Stomach (tissue), 4 donors: ENCODE measurements around the gene ALS2CL.

Experiments
- CTCF ChIP-seq, 7 experiments: fragments of 450-650 bp in 4 of 7; fragments of 200-600 bp in 3 of 7; sonication (generic) in 3 of 7; IDR thresholded peaks; one replicate each; pipeline ENCODE4 v1.5.1; 2016 to 2019; ENCODE audit warnings: antibody characterized with exemption in 7 of 7, control low read depth in 2 of 7, mild to moderate bottlenecking in 1 of 7
- POLR2A ChIP-seq, 4 donors: fragments of 450-650 bp; IDR thresholded peaks; one replicate each; pipeline ENCODE4 v1.6.1; 2016; ENCODE audit warnings: antibody characterized with exemption in 4 of 4, control low read depth in 2 of 4, mild to moderate bottlenecking in 1 of 4, moderate library complexity in 1 of 4

- TF ChIP-seq POLR2A (IDR thresholded peaks at IDR 0.05) (no peak), CTCF (IDR thresholded peaks at IDR 0.05) (no peak)
Observed at GRCh38 chr3:46660543-46661523, 32.6 kb downstream of the ALS2CL start.
